GM12878 (cell line): ENCODE data around the gene PLEKHN1. TPM values are rescaled to one million over a fixed set of nuclear protein-coding genes. Genes with fewer than 3 reads are reported as not detected.

ENCODE experiments used
- BHLHE40 ChIP-seq, 2 experiments: fragments of 450-650 bp in 1 of 2; IDR thresholded peaks; 2 replicates each; pipeline ENCODE4 v1.6.1; 2011 to 2017; ENCODE audit warnings: low read depth in 2 of 2, borderline replicate concordance in 1 of 2, improper control_type of control experiment in 1 of 2, low read length in 1 of 2, mild to moderate bottlenecking in 1 of 2
- CHD2 ChIP-seq: IDR thresholded peaks from 2 replicates; pipeline ENCODE4 v1.6.1; 2011; ENCODE audit warnings: low read depth, low read length, improper control_type of control experiment, borderline replicate concordance
- CTCF ChIP-seq, 3 experiments: IDR thresholded peaks in 2 of 3; conservative IDR thresholded peaks in 1 of 3; 2 replicates each; pipeline ENCODE4 v1.5.1; 2011; ENCODE audit warnings: low read depth in 3 of 3, low read length in 3 of 3, mild to moderate bottlenecking in 3 of 3, control low read depth in 2 of 3, moderate library complexity in 2 of 3, inconsistent platforms in 1 of 3, mixed read lengths in 1 of 3; ENCODE audit not compliant: control insufficient read depth in 2 of 3, insufficient read depth in 1 of 3; ENCODE audit errors: extremely low read depth in 1 of 3
- NKRF ChIP-seq: fragments of 450-650 bp; conservative IDR thresholded peaks from 2 replicates; pipeline ENCODE4 v1.6.1; 2017; ENCODE audit warnings: mild to moderate bottlenecking, moderate library complexity
- PKNOX1 ChIP-seq: fragments of 450-650 bp; IDR thresholded peaks from 2 replicates; pipeline ENCODE4 v1.6.1; 2016; ENCODE audit warnings: mild to moderate bottlenecking
- RB1 ChIP-seq: fragments of 450-650 bp; formaldehyde crosslinking; IDR thresholded peaks from 2 replicates; pipeline ENCODE4 v1.6.1; 2017; ENCODE audit warnings: mild to moderate bottlenecking, borderline replicate concordance
- ZBTB40 ChIP-seq: fragments of 450-650 bp; IDR thresholded peaks from 2 replicates; pipeline ENCODE4 v1.6.1; 2016; ENCODE audit warnings: mild to moderate bottlenecking, moderate library complexity, borderline replicate concordance
- polyA plus RNA-seq, 11 experiments: library from polyadenylated mRNA; depleted of rRNA in 4 of 11; unstranded in 6 of 11; stranded (reverse) in 5 of 11; fragments of >200 nt; fragmentation: Nextera tagmentation in 4 of 11; fragmentation: Illumina TruSeq in 1 of 11; extraction: Ambion mirVana in 4 of 11; extraction: Trizol in 1 of 11; gene quantifications; 1 replicate in 1 of 11; 2 replicates in 10 of 11; pipeline versions ENCODE4 v1.2.1 to v1.2.3, GENCODE V29; 2011 to 2016; ENCODE audit warnings: inconsistent platforms in 2 of 11, missing spikeins in 2 of 11, low read depth in 1 of 11
- total RNA-seq, 4 experiments: library from RNA; depleted of rRNA in 3 of 4; stranded (reverse); fragments of >200 nt in 3 of 4; fragmentation: Illumina TruSeq in 1 of 4; extraction: Trizol in 1 of 4; gene quantifications; 2 replicates each; pipeline versions ENCODE4 v1.2.1 to v1.2.3, GENCODE V29; 2013 to 2021

PLEKHN1 gene
- total and polyA plus RNA-seq, 10 of the 15 experiments (the other 5 are each of a cell fraction or from before 2014, with no cell fraction given) = 0.04 to 0.26 (median 0.18) TPM; not detected in 6

- TF ChIP-seq ZBTB40 (no peak), RB1 (no peak), PKNOX1 (no peak), CTCF (IDR thresholded peaks at IDR 0.05 in 2 of 3, conservative IDR thresholded peaks at IDR 0.05 in 1 of 3; ENCODE audit: control insufficient read depth in 2 of 3, extremely low read depth in 1 of 3, insufficient read depth in 1 of 3, low read depth in 3 of 3, low read length in 3 of 3) (no peak), BHLHE40 (IDR thresholded peaks at IDR 0.05; ENCODE audit: borderline replicate concordance in 1 of 2, low read depth in 2 of 2, low read length in 1 of 2) (no peak), NKRF (no peak), CHD2 (no peak)
These were observed 26.7 kb upstream of the PLEKHN1 start (continued) for GRCh38 chr1:939511-940106.
